Measurements from ENCODE around the gene IGSF3.

IGSF3 gene

GRCh38 chr1:116709666-116710167 lies 42.2 kb upstream of the IGSF3 start:
- TF ChIP-seq CTCF (IDR thresholded peaks at IDR 0.05; ENCODE audit: low read depth, low read length): no peak
- DNase-seq (ENCODE audit: extremely low read depth, low read depth): no peak

- TF ChIP-seq CTCF (IDR thresholded peaks at IDR 0.05; ENCODE audit: low read depth, low read length): no peak
- no peak for DNase-seq (ENCODE audit: extremely low read depth, low read depth)
Measured at GRCh38 chr1:116708255-116708900, 40.8 kb upstream of the IGSF3 start.

GRCh38 chr1:116706841-116707240 lies 39.3 kb upstream of the IGSF3 start:
- TF ChIP-seq CTCF (IDR thresholded peaks at IDR 0.05; ENCODE audit: low read depth, low read length): no peak
- no peak for DNase-seq (ENCODE audit: extremely low read depth, low read depth)

GRCh38 chr1:116706123-116706522 lies 38.6 kb upstream of the IGSF3 start:
- no peak for DNase-seq (ENCODE audit: extremely low read depth, low read depth)
- TF ChIP-seq CTCF (IDR thresholded peaks at IDR 0.05; ENCODE audit: low read depth, low read length): no peak

- DNase-seq (ENCODE audit: extremely low read depth, low read depth): no peak
- no peak for TF ChIP-seq CTCF (IDR thresholded peaks at IDR 0.05; ENCODE audit: low read depth, low read length)
Measured at GRCh38 chr1:116704278-116704677, 36.7 kb upstream of the IGSF3 start.

GRCh38 chr1:116699605-116700004 lies 32.1 kb upstream of the IGSF3 start:
- no peak for TF ChIP-seq CTCF (IDR thresholded peaks at IDR 0.05; ENCODE audit: low read depth, low read length)
- DNase-seq (ENCODE audit: extremely low read depth, low read depth): no peak

GRCh38 chr1:116698244-116698595 lies 30.7 kb upstream of the IGSF3 start:
- TF ChIP-seq CTCF (IDR thresholded peaks at IDR 0.05; ENCODE audit: low read depth, low read length): no peak
- no peak for DNase-seq (ENCODE audit: extremely low read depth, low read depth)

Measured in AG09319 (cell line).